Adrenal gland (tissue), 12 donors: ENCODE results near the gene PASD1. TPM values are rescaled to one million over a fixed set of nuclear protein-coding genes. Genes with fewer than 3 reads are reported as not detected.

Source experiments
- DNase-seq, 7 donors: peaks; one replicate each; pipeline ENCODE4 v3.0.0-alpha.2; 2019 to 2020
- H3K27ac ChIP-seq, 5 donors: fragments of 200-600 bp; sonication (generic) in 4 of 5; 1 replicate in 3 of 5; 2 replicates in 2 of 5; pipeline versions ENCODE4 v1.5.1 to v1.8.0; 2016 to 2020; ENCODE audit warnings: mild to moderate bottlenecking in 1 of 5
- H3K27me3 ChIP-seq: fragments of 200-600 bp; 2 replicates; pipeline ENCODE4 v1.8.0; 2021
- H3K36me3 ChIP-seq, 2 donors: fragments of 200-600 bp; replicated peaks in 1 of 2; 1 replicate in 1 of 2; 2 replicates in 1 of 2; pipeline versions ENCODE4 v1.5.1 to v1.8.0; 2018 to 2022
- H3K4me1 ChIP-seq, 2 donors: fragments of 200-600 bp; replicated peaks in 1 of 2; 1 replicate in 1 of 2; 2 replicates in 1 of 2; pipeline versions ENCODE4 v1.5.1 to v1.8.0; 2018 to 2021
- H3K4me3 ChIP-seq, 4 donors: fragments of 200-600 bp; sonication (generic) in 3 of 4; one replicate each; pipeline ENCODE4 v1.5.1; 2016 to 2018
- H3K9me3 ChIP-seq, 3 donors: fragments of 200-600 bp; sonication (generic) in 1 of 3; replicated peaks in 1 of 3; 1 replicate in 2 of 3; 2 replicates in 1 of 3; pipeline versions ENCODE4 v1.5.1 to v1.8.0; 2016 to 2021
- CTCF ChIP-seq, 6 experiments: fragments of 450-650 bp in 4 of 6; fragments of 200-600 bp in 2 of 6; sonication (generic) in 1 of 6; IDR thresholded peaks; 1 replicate in 5 of 6; 2 replicates in 1 of 6; pipeline versions ENCODE4 v1.5.1 to v1.8.0; 2016 to 2021; ENCODE audit warnings: antibody characterized with exemption in 6 of 6, mild to moderate bottlenecking in 2 of 6, moderate library complexity in 1 of 6
- POLR2A ChIP-seq, 2 donors: fragments of 450-650 bp; IDR thresholded peaks; one replicate each; pipeline ENCODE4 v1.6.1; 2017; ENCODE audit warnings: antibody characterized with exemption in 2 of 2, mild to moderate bottlenecking in 2 of 2, moderate library complexity in 1 of 2
- WGBS, 4 donors: extraction: QIAGEN DNeasy Blood & Tissue Kit in 2 of 4; methylation state at CpG; one replicate each; pipeline versions ENCODE4 v1.1.5 to v1.1.7; 2013 to 2017; 5-methylcytosine and 5-hydroxymethylcytosine counted together
- intact Hi-C, 2 donors: fragments of 100-400 bp; cut with DNase I; formaldehyde crosslinking; loops; one replicate each; pipeline versions ENCODE4 v1.14.1 to v1.15.0; 2022 to 2023
- polyA plus RNA-seq, 3 donors: library from polyadenylated mRNA; stranded (reverse); fragments of 200-250 nt in 2 of 3; fragments of 350-450 nt in 1 of 3; fragmentation: Illumina TruSeq in 1 of 3; extraction: RNeasy Lipid Tissue Mini Kit (QIAGEN cat#74804) in 1 of 3; gene quantifications; one replicate each; pipeline ENCODE4 v1.2.3, GENCODE V29; 2013 to 2014
- total RNA-seq, 9 donors: library from RNA; depleted of rRNA in 4 of 9; stranded (reverse); fragments of >200 nt in 4 of 9; fragments of 120-200 nt in 1 of 9; fragmentation: NEBNext Ultra II Directional in 1 of 9; extraction: Animal tissue kit (Norgen Biotek cat#: 25700) in 1 of 9; gene quantifications; one replicate each; pipeline versions ENCODE4 v1.1.0 to v1.2.4, GENCODE V29; 2013 to 2023
- donor health status: healthy with polysubstance abuse.
- donor health status: Bipolar disorder and iron deficiency.
- donor health status: DM: yes; HTN: yes; CAD: no.
- donor health status: DM: no; HTN: no; CAD: no.
- donor health status: DM: no; HTN: no; CAD: no.
- donor health status: DM: yes; HTN: yes; CAD: no.

PASD1 gene
- total and polyA plus RNA-seq, 12 donors = 0.17 TPM; not detected in 11

GRCh38 chrX:151679798-151680402, 116.4 kb downstream of the PASD1 start:
- TF ChIP-seq POLR2A (IDR thresholded peaks at IDR 0.05) (no peak), CTCF (IDR thresholded peaks at IDR 0.05) (no peak)
- intact Hi-C loops = loop anchor here in 1 of 2 donors (5.0 kb wide), 1 partner anchor 528 kb away; no protein-coding TSS in a partner anchor
- WGBS, 4 donors = 48 to 68% (median 59%) methylated on average over 4 to 5 of the region's 5 CpGs

GRCh38 chrX:151680805-151681204, 117.3 kb downstream of the PASD1 start:
- intact Hi-C loops = loop anchor here in 1 of 2 donors (5.0 kb wide), 1 partner anchor 529 kb away; no protein-coding TSS in a partner anchor
- no peaks in the 10 kb centered on the region for H3K9me3 ChIP-seq
- no peak overlapping the region for H3K4me3 ChIP-seq
- 0 to 48% (median 44%) methylated on average over 1 to 4 of the region's 4 CpGs for WGBS, 4 donors
- H3K4me1 ChIP-seq = no peaks in the 10 kb centered on the region
- H3K27ac ChIP-seq = no peak overlapping the region
- H3K36me3 ChIP-seq = no peaks in the 10 kb centered on the region
- peaks cover 8% of the 10 kb centered on the region for H3K27me3 ChIP-seq
- TF ChIP-seq CTCF (IDR thresholded peaks at IDR 0.05) = peak; percentile 59 to 84 (median 68)
- no peak for TF ChIP-seq POLR2A (IDR thresholded peaks at IDR 0.05)
- DNase-seq = peak; percentile 51 to 84 (median 62)

More at GRCh38 chrX:151679798-151680402, 116.4 kb downstream of the PASD1 start:
- Histone ChIP-seq H3K27ac (no peak overlapping the region), H3K9me3 (no peaks in the 10 kb centered on the region), H3K4me3 (no peak overlapping the region), H3K36me3 (no peaks in the 10 kb centered on the region), H3K4me1 (no peaks in the 10 kb centered on the region), H3K27me3 (peaks cover 8% of the 10 kb centered on the region)
- no peak for DNase-seq

- intact Hi-C loops = no loop called here
- H3K4me3 ChIP-seq = no peak overlapping the region
- no peak overlapping the region for H3K27ac ChIP-seq
- no peak for DNase-seq
- TF ChIP-seq POLR2A (IDR thresholded peaks at IDR 0.05) (no peak), CTCF (IDR thresholded peaks at IDR 0.05) (no peak)
- peaks cover 8% of the 10 kb centered on the region for H3K27me3 ChIP-seq
- H3K36me3 ChIP-seq = no peaks in the 10 kb centered on the region
- H3K4me1 ChIP-seq = no peaks in the 10 kb centered on the region
- H3K9me3 ChIP-seq = no peaks in the 10 kb centered on the region
Measured at GRCh38 chrX:151687635-151688034, 124.2 kb downstream of the PASD1 start.

GRCh38 chrX:151688695-151689094, 125.2 kb downstream of the PASD1 start:
- no peak overlapping the region for H3K27ac ChIP-seq
- TF ChIP-seq POLR2A (IDR thresholded peaks at IDR 0.05) = no peak
- no peak for TF ChIP-seq CTCF (IDR thresholded peaks at IDR 0.05)
- H3K4me3 ChIP-seq = no peak overlapping the region
- H3K27me3 ChIP-seq = peaks cover 8% of the 10 kb centered on the region
- no peak for DNase-seq
- H3K4me1 ChIP-seq = no peaks in the 10 kb centered on the region
- no peaks in the 10 kb centered on the region for H3K9me3 ChIP-seq
- no peaks in the 10 kb centered on the region for H3K36me3 ChIP-seq
- intact Hi-C loops = no loop called here
